ENCODE data around the gene KREMEN2.

The KREMEN2 gene

GRCh38 chr16:2987833-2988232, 23.8 kb downstream of the KREMEN2 start:
- TF ChIP-seq CTCF (IDR thresholded peaks at IDR 0.05; ENCODE audit: borderline replicate concordance, insufficient read depth, low read depth, low read length): no peak

GRCh38 chr16:2988590-2989099, 24.6 kb downstream of the KREMEN2 start:
- no peak for TF ChIP-seq CTCF (IDR thresholded peaks at IDR 0.05; ENCODE audit: borderline replicate concordance, insufficient read depth, low read depth, low read length)
- no peak overlapping the region for H3K4me3 ChIP-seq (ENCODE audit: low read depth, low read length)

More at GRCh38 chr16:2987833-2988232, 23.8 kb downstream of the KREMEN2 start:
- no peak overlapping the region for H3K4me3 ChIP-seq (ENCODE audit: low read depth, low read length)

- H3K4me3 ChIP-seq (ENCODE audit: low read depth, low read length): no peak overlapping the region
- TF ChIP-seq CTCF (IDR thresholded peaks at IDR 0.05; ENCODE audit: borderline replicate concordance, insufficient read depth, low read depth, low read length): no peak
These were observed 26.8 kb downstream of the KREMEN2 start for GRCh38 chr16:2990891-2991290.

GRCh38 chr16:2991566-2992261, 27.6 kb downstream of the KREMEN2 start:
- no peak for TF ChIP-seq CTCF (IDR thresholded peaks at IDR 0.05; ENCODE audit: borderline replicate concordance, insufficient read depth, low read depth, low read length)
- H3K4me3 ChIP-seq (ENCODE audit: low read depth, low read length): no peak overlapping the region

GRCh38 chr16:2992383-2993081, 28.5 kb downstream of the KREMEN2 start:
- no peak for TF ChIP-seq CTCF (IDR thresholded peaks at IDR 0.05; ENCODE audit: borderline replicate concordance, insufficient read depth, low read depth, low read length)
- no peak overlapping the region for H3K4me3 ChIP-seq (ENCODE audit: low read depth, low read length)

GRCh38 chr16:2996298-2996697, 32.2 kb downstream of the KREMEN2 start:
- TF ChIP-seq CTCF (IDR thresholded peaks at IDR 0.05; ENCODE audit: borderline replicate concordance, insufficient read depth, low read depth, low read length): no peak
- H3K4me3 ChIP-seq (ENCODE audit: low read depth, low read length): no peak overlapping the region

GRCh38 chr16:2999929-3000328, 35.9 kb downstream of the KREMEN2 start:
- TF ChIP-seq CTCF (IDR thresholded peaks at IDR 0.05; ENCODE audit: borderline replicate concordance, insufficient read depth, low read depth, low read length): no peak
- no peak overlapping the region for H3K4me3 ChIP-seq (ENCODE audit: low read depth, low read length)

All from GM12875 (cell line).